Neural crest cell (in vitro differentiated cells): ENCODE results near the gene FZD4. TPM values are rescaled to one million over a fixed set of nuclear protein-coding genes. Genes with fewer than 3 reads are reported as not detected.
"Not testable (repeated sequence)": the region's sequence is repeated elsewhere in the genome, so short reads cannot be mapped to it uniquely, and the experiment has no call there.

Experiments
- DNase-seq: peaks from one replicate; pipeline ENCODE4 v3.0.0; 2021; ENCODE audit warnings: low read depth, mixed read lengths, low spot score
- H3K27ac Mint-ChIP-seq: one replicate; pipeline ENCODE4 v1.8.0; 2021; ENCODE audit warnings: mild to moderate bottlenecking, mixed read lengths; ENCODE audit not compliant: unreplicated experiment
- H3K27me3 Mint-ChIP-seq: 2 replicates; pipeline ENCODE4 v1.8.0; 2021; ENCODE audit warnings: low read depth, mild to moderate bottlenecking, mixed read lengths
- H3K36me3 Mint-ChIP-seq: 2 replicates; pipeline ENCODE4 v1.8.0; 2021; ENCODE audit warnings: low read depth, mild to moderate bottlenecking, mixed read lengths
- H3K4me1 Mint-ChIP-seq: 2 replicates; pipeline ENCODE4 v1.8.0; 2021; ENCODE audit warnings: mixed read lengths
- H3K4me3 Mint-ChIP-seq: one replicate; pipeline ENCODE4 v1.8.0; 2021; ENCODE audit warnings: mild to moderate bottlenecking, mixed read lengths
- H3K9me3 Mint-ChIP-seq: 2 replicates; pipeline ENCODE4 v1.8.0; 2021; ENCODE audit warnings: mixed read lengths
- total RNA-seq: library from RNA; stranded (reverse); gene quantifications from 2 replicates; pipeline ENCODE4 v1.2.1, GENCODE V29; 2021
- TF ChIP-seq, protein P1 (sequence below): fragments of 200-600 bp; sonication (generic); conservative IDR thresholded peaks from 2 replicates; pipeline ENCODE4 v1.5.0; 2021; ENCODE audit warnings: antibody characterized with exemption, mild to moderate bottlenecking

The FZD4 gene
- total RNA-seq, 1 donor from 2014 or later, result 4.1 TPM

- H3K27ac Mint-ChIP-seq, result no peak overlapping the region
- no peaks in the 10 kb centered on the region for H3K9me3 Mint-ChIP-seq
- H3K36me3 Mint-ChIP-seq, result no peaks in the 10 kb centered on the region
- H3K27me3 Mint-ChIP-seq, result no peaks in the 10 kb centered on the region
- DNase-seq, result no peak
- peaks cover 17% of the 10 kb centered on the region for H3K4me1 Mint-ChIP-seq
- H3K4me3 Mint-ChIP-seq, result no peak overlapping the region
- TF ChIP-seq, protein P1, sequence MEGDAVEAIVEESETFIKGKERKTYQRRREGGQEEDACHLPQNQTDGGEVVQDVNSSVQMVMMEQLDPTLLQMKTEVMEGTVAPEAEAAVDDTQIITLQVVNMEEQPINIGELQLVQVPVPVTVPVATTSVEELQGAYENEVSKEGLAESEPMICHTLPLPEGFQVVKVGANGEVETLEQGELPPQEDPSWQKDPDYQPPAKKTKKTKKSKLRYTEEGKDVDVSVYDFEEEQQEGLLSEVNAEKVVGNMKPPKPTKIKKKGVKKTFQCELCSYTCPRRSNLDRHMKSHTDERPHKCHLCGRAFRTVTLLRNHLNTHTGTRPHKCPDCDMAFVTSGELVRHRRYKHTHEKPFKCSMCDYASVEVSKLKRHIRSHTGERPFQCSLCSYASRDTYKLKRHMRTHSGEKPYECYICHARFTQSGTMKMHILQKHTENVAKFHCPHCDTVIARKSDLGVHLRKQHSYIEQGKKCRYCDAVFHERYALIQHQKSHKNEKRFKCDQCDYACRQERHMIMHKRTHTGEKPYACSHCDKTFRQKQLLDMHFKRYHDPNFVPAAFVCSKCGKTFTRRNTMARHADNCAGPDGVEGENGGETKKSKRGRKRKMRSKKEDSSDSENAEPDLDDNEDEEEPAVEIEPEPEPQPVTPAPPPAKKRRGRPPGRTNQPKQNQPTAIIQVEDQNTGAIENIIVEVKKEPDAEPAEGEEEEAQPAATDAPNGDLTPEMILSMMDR, result no peak
These were observed 36.7 kb downstream of the FZD4 start for GRCh38 chr11:86918496-86918895.

- Mint-ChIP-seq H3K36me3 (no peaks in the 10 kb centered on the region), H3K4me3 (no peak overlapping the region), H3K9me3 (no peaks in the 10 kb centered on the region), H3K27me3 (no peaks in the 10 kb centered on the region), H3K27ac (no peak overlapping the region), H3K4me1 (peaks cover 17% of the 10 kb centered on the region)
- DNase-seq, result no peak
- TF ChIP-seq, protein P1, result no peak
These were observed 37.6 kb downstream of the FZD4 start for GRCh38 chr11:86917589-86917988.

- no peak for DNase-seq
- H3K4me1 Mint-ChIP-seq, result peaks cover 17% of the 10 kb centered on the region
- no peaks in the 10 kb centered on the region for H3K36me3 Mint-ChIP-seq
- TF ChIP-seq, protein P1, result no peak
- H3K27me3 Mint-ChIP-seq, result no peaks in the 10 kb centered on the region
- H3K4me3 Mint-ChIP-seq, result no peak overlapping the region
- peak overlapping the region; percentile 31 for H3K27ac Mint-ChIP-seq
- peaks cover 3% of the 10 kb centered on the region for H3K9me3 Mint-ChIP-seq
These were observed 38.9 kb downstream of the FZD4 start for GRCh38 chr11:86916330-86916729.

- not testable (repeated sequence) for H3K36me3 Mint-ChIP-seq, H3K27me3 Mint-ChIP-seq, H3K27ac Mint-ChIP-seq, H3K4me3 Mint-ChIP-seq, H3K9me3 Mint-ChIP-seq, DNase-seq
- H3K4me1 Mint-ChIP-seq, result peaks cover 17% of the 10 kb centered on the region
These were observed 39.3 kb downstream of the FZD4 start for GRCh38 chr11:86915850-86916249.

DNA sequence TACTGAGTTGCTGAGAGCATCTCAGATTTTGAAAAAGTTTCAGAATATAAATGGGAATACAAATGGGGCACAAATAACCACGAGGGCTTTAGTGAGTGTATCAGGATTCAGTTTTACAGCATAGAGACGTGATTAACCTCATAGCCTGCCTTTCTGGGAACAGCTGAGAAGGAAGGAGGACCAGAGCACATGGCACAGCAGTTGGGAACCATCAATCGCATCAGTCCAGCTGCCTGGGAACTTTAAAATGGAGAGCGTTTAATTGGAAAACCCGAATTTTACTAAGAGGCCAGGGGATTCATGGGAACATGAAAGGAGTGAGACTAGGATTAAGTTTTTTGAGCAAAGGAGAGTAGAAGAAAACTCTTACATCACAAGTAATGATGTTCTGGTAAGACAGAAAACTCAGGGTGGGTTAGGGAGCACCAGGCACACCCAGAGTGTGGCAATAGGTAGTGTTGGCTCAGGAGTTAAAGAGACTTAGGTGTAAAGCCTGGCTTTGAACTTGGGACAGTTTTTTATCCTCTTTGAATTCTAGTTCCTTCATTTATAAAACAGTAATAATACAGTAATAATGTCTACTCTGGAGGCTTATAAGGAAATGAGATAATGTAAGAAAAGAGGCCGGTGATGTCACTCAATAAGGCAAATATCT is 40.2 kb downstream of the FZD4 start:
- TF ChIP-seq, protein P1, result no peak
- Mint-ChIP-seq H3K4me3 (no peak overlapping the region), H3K27ac (no peak overlapping the region), H3K36me3 (no peaks in the 10 kb centered on the region), H3K27me3 (no peaks in the 10 kb centered on the region), H3K9me3 (peaks cover 3% of the 10 kb centered on the region), H3K4me1 (peaks cover 17% of the 10 kb centered on the region)
- no peak for DNase-seq

DNA sequence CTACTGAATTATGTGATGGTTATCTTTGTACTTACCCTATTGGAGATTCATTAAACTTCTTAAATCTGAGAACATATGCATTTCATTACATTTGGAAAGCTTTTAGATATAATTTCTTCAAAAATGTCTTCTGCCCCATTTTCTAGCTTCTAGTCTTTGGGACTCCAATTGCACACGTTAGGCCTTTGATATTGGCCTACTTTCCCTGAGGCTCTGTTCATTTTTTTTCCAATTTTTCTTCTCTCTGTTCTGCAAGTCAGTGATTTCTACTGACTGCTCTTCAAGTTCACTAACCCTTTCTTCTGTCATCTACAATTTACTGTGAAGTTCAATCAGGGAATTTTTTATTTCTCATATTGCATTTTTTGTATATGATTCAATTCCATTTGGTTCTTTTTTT is 43.0 kb downstream of the FZD4 start:
- TF ChIP-seq, protein P1, result no peak
- H3K36me3 Mint-ChIP-seq, result no peaks in the 10 kb centered on the region
- H3K4me3 Mint-ChIP-seq, result no peak overlapping the region
- peaks cover 3% of the 10 kb centered on the region for H3K9me3 Mint-ChIP-seq
- no peak for DNase-seq
- H3K27me3 Mint-ChIP-seq, result no peaks in the 10 kb centered on the region
- H3K27ac Mint-ChIP-seq, result no peak overlapping the region
- peaks cover 8% of the 10 kb centered on the region for H3K4me1 Mint-ChIP-seq
